DMS114 treated with DMSO at 0.1 percent for 48 hours (cell line): ENCODE data around the gene CMTM3.
A peak's percentile ranks its signal among the peaks of the same experiment; 100 is the strongest.
"Not testable (repeated sequence)": the region's sequence is repeated elsewhere in the genome, so short reads cannot be mapped to it uniquely, and the experiment has no call there.

Experiments used
- DNase-seq: peaks from one replicate; lab custom pipeline; 2025; ENCODE audit not compliant: unreplicated experiment; lab: John Stamatoyannopoulos, UW

Gene CMTM3

GRCh38 chr16:66581246-66581952 lies 23.1 kb upstream of the CMTM3 start:
- no peak for DNase-seq

GRCh38 chr16:66585481-66586239 lies 18.8 kb upstream of the CMTM3 start:
- DNase-seq = no peak

- DNase-seq = no peak
Observed at GRCh38 chr16:66587881-66588600, 16.5 kb upstream of the CMTM3 start.

- DNase-seq = no peak
Observed at GRCh38 chr16:66588981-66589713, 15.4 kb upstream of the CMTM3 start.

GRCh38 chr16:66590322-66590721 lies 14.2 kb upstream of the CMTM3 start:
- DNase-seq = no peak

GRCh38 chr16:66591018-66591417 lies 13.5 kb upstream of the CMTM3 start:
- no peak for DNase-seq

- no peak for DNase-seq
Observed at GRCh38 chr16:66592241-66592640, 12.3 kb upstream of the CMTM3 start.

GRCh38 chr16:66592814-66593213 lies 11.7 kb upstream of the CMTM3 start:
- no peak for DNase-seq

GRCh38 chr16:66594739-66595138 lies 9.8 kb upstream of the CMTM3 start:
- no peak for DNase-seq

- not testable (repeated sequence) for DNase-seq
Observed at GRCh38 chr16:66596559-66596958, 7.9 kb upstream of the CMTM3 start.

- DNase-seq = no peak
Observed at GRCh38 chr16:66596986-66597848, 7.3 kb upstream of the CMTM3 start.

GRCh38 chr16:66598111-66598510 lies 6.4 kb upstream of the CMTM3 start:
- DNase-seq = no peak

GRCh38 chr16:66599726-66600125 lies 4.8 kb upstream of the CMTM3 start:
- DNase-seq = no peak

- DNase-seq = no peak
Observed at GRCh38 chr16:66600477-66600876, 4.0 kb upstream of the CMTM3 start.

- DNase-seq = no peak
Observed at GRCh38 chr16:66601471-66601870, 3.0 kb upstream of the CMTM3 start.

GRCh38 chr16:66603537-66604375 lies 748 bp upstream of the CMTM3 start:
- peak; percentile 68 for DNase-seq

GRCh38 chr16:66605177-66605978 lies 874 bp downstream of the CMTM3 start:
- DNase-seq = no peak

- DNase-seq = no peak
Observed at GRCh38 chr16:66605979-66606751, 1.7 kb downstream of the CMTM3 start.
